Gastroesophageal sphincter (tissue), 4 donors: ENCODE measurements around the gene BICRAL. TPM values are rescaled to one million over a fixed set of nuclear protein-coding genes. Genes with fewer than 3 reads are reported as not detected.
A peak's percentile ranks its signal among the peaks of the same experiment; 100 is the strongest.
"Not testable (repeated sequence)": the region's sequence is repeated elsewhere in the genome, so short reads cannot be mapped to it uniquely, and the experiment has no call there.

Experiments
- ATAC-seq: fragments of 150-250 bp; one replicate; pipeline ENCODE4 v1.9.1; 2016; ENCODE audit warnings: mild to moderate bottlenecking, moderate library complexity
- H3K27ac ChIP-seq, 4 donors: fragments of 200-600 bp; sonication (generic) in 3 of 4; 1 replicate in 3 of 4; 2 replicates in 1 of 4; pipeline ENCODE4 v1.5.1; 2016 to 2019
- H3K27me3 ChIP-seq: fragments of 200-600 bp; sonication (generic); one replicate; pipeline ENCODE4 v1.5.1; 2019
- H3K36me3 ChIP-seq, 2 donors: fragments of 200-600 bp; sonication (generic); one replicate each; pipeline ENCODE4 v1.5.1; 2019; ENCODE audit warnings: control low read depth in 1 of 2
- H3K4me1 ChIP-seq, 3 donors: fragments of 200-600 bp; sonication (generic); 1 replicate in 2 of 3; 2 replicates in 1 of 3; pipeline ENCODE4 v1.5.1; 2016 to 2019; ENCODE audit warnings: control low read depth in 2 of 3
- H3K4me3 ChIP-seq, 2 donors: fragments of 200-600 bp; sonication (generic); one replicate each; pipeline ENCODE4 v1.5.1; 2019; ENCODE audit warnings: mild to moderate bottlenecking in 1 of 2, moderate library complexity in 1 of 2
- H3K9me3 ChIP-seq, 3 donors: fragments of 200-600 bp; sonication (generic); one replicate each; pipeline ENCODE4 v1.5.1; 2017 to 2019; ENCODE audit warnings: control low read depth in 2 of 3
- CTCF ChIP-seq, 4 experiments: fragments of 200-600 bp in 2 of 4; fragments of 450-650 bp in 2 of 4; sonication (generic) in 1 of 4; IDR thresholded peaks; one replicate each; pipeline ENCODE4 v1.5.1; 2017 to 2019; ENCODE audit warnings: antibody characterized with exemption in 4 of 4, mild to moderate bottlenecking in 2 of 4, moderate library complexity in 2 of 4
- EP300 ChIP-seq: sonication (generic); formaldehyde crosslinking; IDR thresholded peaks from one replicate; pipeline ENCODE4 v1.6.1; 2017; ENCODE audit warnings: antibody characterized with exemption, mild to moderate bottlenecking
- POLR2A ChIP-seq, 2 donors: fragments of 450-650 bp; IDR thresholded peaks; one replicate each; pipeline ENCODE4 v1.6.1; 2017; ENCODE audit warnings: antibody characterized with exemption in 2 of 2, mild to moderate bottlenecking in 2 of 2, moderate library complexity in 1 of 2
- POLR2AphosphoS5 ChIP-seq: sonication (generic); formaldehyde crosslinking; IDR thresholded peaks from one replicate; pipeline ENCODE4 v1.6.1; 2017; ENCODE audit warnings: antibody characterized with exemption
- WGBS, 2 donors: methylation state at CpG; one replicate each; pipeline ENCODE4 v1.1.5; 2018; ENCODE audit warnings: low coverage in 1 of 2; 5-methylcytosine and 5-hydroxymethylcytosine counted together
- total RNA-seq, 4 donors: library from RNA; depleted of rRNA; stranded (reverse); fragments of >200 nt; gene quantifications; one replicate each; pipeline ENCODE4 v1.1.0, GENCODE V29; 2016

Gene BICRAL
- total RNA-seq, 4 donors from 2014 or later: 13.9 to 28.5 (median 23.2) TPM

DNA sequence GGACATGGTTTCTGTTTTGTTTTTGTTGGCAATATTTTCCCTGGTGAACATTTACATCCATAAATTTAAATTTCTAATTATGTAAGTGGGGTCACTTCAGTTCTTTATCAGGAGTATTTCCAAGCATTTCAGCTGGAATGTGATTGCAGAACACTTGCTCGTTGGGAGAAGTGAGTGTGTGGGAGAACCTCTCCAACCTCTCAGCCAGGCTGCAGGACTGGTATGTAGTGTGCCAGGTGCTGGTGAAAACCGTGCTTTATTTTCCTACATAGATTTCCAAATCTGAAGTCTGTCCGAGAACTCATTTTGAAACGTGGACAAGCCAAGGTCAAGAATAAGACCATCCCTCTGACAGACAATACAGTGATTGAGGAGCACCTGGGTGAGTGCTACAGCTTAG, 103.8 kb downstream of the BICRAL start:
- peaks cover 6 to 77% of the 10 kb centered on the region in 2 donors for H3K36me3 ChIP-seq
- no peak for ATAC-seq
- H3K27ac ChIP-seq: no peak overlapping the region
- H3K9me3 ChIP-seq: no peaks in the 10 kb centered on the region
- TF ChIP-seq CTCF (IDR thresholded peaks at IDR 0.05) (no peak), EP300 (no peak), POLR2AphosphoS5 (no peak), POLR2A (IDR thresholded peaks at IDR 0.05) (no peak)
- no peak overlapping the region for H3K4me3 ChIP-seq
- no peaks in the 10 kb centered on the region for H3K27me3 ChIP-seq
- WGBS, 2 donors: 50 to 71% methylated on average over 3 to 4 of the region's 4 CpGs
- H3K4me1 ChIP-seq: peaks cover 0 to 36% (median 12%) of the 10 kb centered on the region in 3 donors

DNA sequence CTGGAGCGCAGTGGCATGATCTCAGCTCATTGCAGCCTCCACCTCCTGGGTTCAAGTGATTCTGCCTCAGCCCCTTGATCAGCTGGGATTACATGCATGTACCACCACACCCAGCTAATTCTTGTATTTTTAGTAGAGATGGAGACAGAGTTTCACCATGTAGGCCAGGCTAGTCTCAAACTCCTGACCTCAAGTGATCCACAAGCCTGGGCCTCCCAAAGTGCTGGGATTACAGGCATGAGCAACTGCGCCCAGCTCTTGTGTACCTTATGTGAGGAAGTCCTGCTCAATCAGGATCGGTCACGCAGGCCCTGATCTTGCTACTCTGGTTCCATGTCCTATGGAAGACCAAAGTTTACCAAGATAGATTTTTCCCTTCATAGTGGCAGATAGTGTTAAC, 106.3 kb downstream of the BICRAL start:
- H3K4me3 ChIP-seq, H3K9me3 ChIP-seq, H3K27me3 ChIP-seq, ATAC-seq, H3K27ac ChIP-seq: not testable (repeated sequence)
- H3K36me3 ChIP-seq: peaks cover 6 to 60% of the 10 kb centered on the region in 2 donors
- 84 to 100% methylated on average over 2 to 3 of the region's 4 CpGs for WGBS, 2 donors
- peaks cover 0 to 19% (median 4%) of the 10 kb centered on the region in 3 donors for H3K4me1 ChIP-seq

- Histone ChIP-seq H3K36me3 (peaks cover 0 to 44% of the 10 kb centered on the region in 2 donors), H3K9me3 (no peaks in the 10 kb centered on the region), H3K27ac (peak overlapping the region; percentile 83 to 95 (median 92)), H3K27me3 (no peaks in the 10 kb centered on the region), H3K4me1 (peaks cover 0 to 17% (median 4%) of the 10 kb centered on the region in 3 donors), H3K4me3 (peak overlapping the region; percentile 93 to 96)
- WGBS, 2 donors: 37 to 46% methylated on average over 4 of the region's 4 CpGs
- TF ChIP-seq EP300 (no peak), POLR2A (IDR thresholded peaks at IDR 0.05) (no peak), POLR2AphosphoS5 (no peak), CTCF (IDR thresholded peaks at IDR 0.05) (no peak)
- ATAC-seq: no peak
These were observed 108.0 kb downstream of the BICRAL start for GRCh38 chr6:42889815-42890214.

GRCh38 chr6:42890311-42891198, 108.7 kb downstream of the BICRAL start:
- Histone ChIP-seq H3K4me3 (peak overlapping the region; percentile 93 to 96), H3K9me3 (no peaks in the 10 kb centered on the region), H3K36me3 (peaks cover 0 to 36% of the 10 kb centered on the region in 2 donors), H3K27ac (peak overlapping the region; percentile 83 to 95 (median 92)), H3K27me3 (no peaks in the 10 kb centered on the region), H3K4me1 (peaks cover 0 to 17% (median 4%) of the 10 kb centered on the region in 3 donors)
- WGBS, 2 donors: 0% methylated on average over 12 to 27 of the region's 63 CpGs
- peak; percentile 99 for ATAC-seq
- TF ChIP-seq POLR2A (IDR thresholded peaks at IDR 0.05): peak; percentile 62 to 69
- peak; percentile 87 for TF ChIP-seq POLR2AphosphoS5
- TF ChIP-seq CTCF (IDR thresholded peaks at IDR 0.05): no peak
- TF ChIP-seq EP300: no peak

- H3K36me3 ChIP-seq: peaks cover 0 to 29% of the 10 kb centered on the region in 2 donors
- H3K9me3 ChIP-seq: no peaks in the 10 kb centered on the region
- no peak for ATAC-seq
- H3K27ac ChIP-seq: peak overlapping the region; percentile 5 to 95 (median 92)
- H3K4me1 ChIP-seq: peaks cover 0 to 17% (median 4%) of the 10 kb centered on the region in 3 donors
- no peaks in the 10 kb centered on the region for H3K27me3 ChIP-seq
- peak overlapping the region; percentile 93 to 96 for H3K4me3 ChIP-seq
- 14 to 20% methylated on average over 6 to 12 of the region's 17 CpGs for WGBS, 2 donors
- TF ChIP-seq POLR2A (IDR thresholded peaks at IDR 0.05) (no peak), POLR2AphosphoS5 (no peak), CTCF (IDR thresholded peaks at IDR 0.05) (no peak), EP300 (no peak)
These were observed 109.4 kb downstream of the BICRAL start for GRCh38 chr6:42891199-42891722.

DNA sequence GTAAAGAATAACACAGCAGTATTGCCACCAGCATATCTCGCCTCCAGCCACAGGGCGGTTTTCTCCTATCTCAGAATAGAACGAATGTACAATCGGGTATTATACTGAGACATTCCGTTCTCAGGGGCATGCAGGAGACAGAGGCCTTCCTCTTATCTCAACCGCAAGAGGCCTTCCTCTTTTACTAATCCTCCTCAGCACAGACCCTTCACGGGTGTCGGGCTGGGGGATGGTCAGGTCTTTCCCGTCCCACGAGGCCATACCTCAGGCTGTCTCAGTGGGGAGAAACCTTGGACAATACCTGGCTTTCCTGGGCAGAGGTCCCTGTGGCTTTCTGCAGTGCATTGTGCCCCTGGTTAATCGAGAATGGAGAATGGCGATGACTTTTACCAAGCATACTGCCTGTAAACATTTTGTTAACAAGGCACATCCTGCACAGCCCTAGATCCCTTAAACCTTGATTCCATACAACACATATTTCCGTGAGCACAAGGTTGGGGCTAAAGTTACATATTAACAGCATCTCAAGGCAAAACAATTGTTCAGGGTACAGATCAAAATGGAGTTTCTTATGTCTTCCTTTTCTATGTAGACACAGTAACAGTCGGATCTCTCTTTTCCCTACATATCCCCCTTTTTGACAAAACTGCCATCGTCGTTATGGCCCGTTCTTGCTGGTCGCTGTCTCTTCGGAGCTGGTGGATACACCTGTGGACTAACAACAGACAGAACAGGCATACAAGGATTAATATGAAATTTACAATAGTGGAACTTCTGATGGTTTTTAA, 112.4 kb downstream of the BICRAL start:
- not testable (repeated sequence) for H3K36me3 ChIP-seq, H3K9me3 ChIP-seq, H3K27ac ChIP-seq, H3K4me3 ChIP-seq, H3K27me3 ChIP-seq, ATAC-seq
- H3K4me1 ChIP-seq: peaks cover 0 to 23% (median 4%) of the 10 kb centered on the region in 3 donors
- WGBS, 2 donors: 65 to 77% methylated on average over 6 to 19 of the region's 19 CpGs
